HG02759 (cell line): Measurements from ENCODE around the gene LKAAEAR1.
"Not testable (repeated sequence)": the region's sequence is repeated elsewhere in the genome, so short reads cannot be mapped to it uniquely, and the experiment has no call there.

Experiments
- ATAC-seq: cut with Tn5 transposase; IDR thresholded peaks from one replicate; pipeline ENCODE4 v1.9.1; 2021; ENCODE audit warnings: mild to moderate bottlenecking, moderate library complexity; ENCODE audit not compliant: unreplicated experiment

LKAAEAR1 gene

GRCh38 chr20:64099086-64099786 is 15.0 kb upstream of the LKAAEAR1 start:
- ATAC-seq = no peak

DNA sequence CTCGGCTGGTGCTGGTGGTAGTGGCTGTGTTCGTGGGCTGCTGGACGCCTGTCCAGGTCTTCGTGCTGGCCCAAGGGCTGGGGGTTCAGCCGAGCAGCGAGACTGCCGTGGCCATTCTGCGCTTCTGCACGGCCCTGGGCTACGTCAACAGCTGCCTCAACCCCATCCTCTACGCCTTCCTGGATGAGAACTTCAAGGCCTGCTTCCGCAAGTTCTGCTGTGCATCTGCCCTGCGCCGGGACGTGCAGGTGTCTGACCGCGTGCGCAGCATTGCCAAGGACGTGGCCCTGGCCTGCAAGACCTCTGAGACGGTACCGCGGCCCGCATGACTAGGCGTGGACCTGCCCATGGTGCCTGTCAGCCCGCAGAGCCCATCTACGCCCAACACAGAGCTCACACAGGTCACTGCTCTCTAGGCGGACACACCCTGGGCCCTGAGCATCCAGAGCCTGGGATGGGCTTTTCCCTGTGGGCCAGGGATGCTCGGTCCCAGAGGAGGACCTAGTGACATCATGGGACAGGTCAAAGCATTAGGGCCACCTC is 14.3 kb upstream of the LKAAEAR1 start:
- no peak for ATAC-seq

DNA sequence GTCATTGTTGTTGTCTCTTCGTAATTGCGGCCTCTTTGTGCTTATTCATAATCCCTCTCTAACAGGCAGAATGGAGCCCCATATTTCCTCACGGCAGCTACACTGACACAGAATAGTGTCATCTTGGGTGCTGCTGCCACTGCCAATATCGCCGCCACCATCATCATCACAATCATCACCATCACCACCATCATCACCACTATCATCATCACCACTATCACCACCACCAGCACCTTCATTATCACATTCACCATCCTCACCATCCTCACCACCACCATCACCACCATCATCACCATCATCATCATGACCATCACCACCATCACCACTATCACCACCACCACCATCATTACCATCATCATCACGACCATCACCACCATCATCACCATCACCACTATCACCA is 12.3 kb upstream of the LKAAEAR1 start:
- ATAC-seq = no peak

GRCh38 chr20:64095927-64096326 is 11.7 kb upstream of the LKAAEAR1 start:
- ATAC-seq = no peak

GRCh38 chr20:64095455-64095854 is 11.3 kb upstream of the LKAAEAR1 start:
- no peak for ATAC-seq

- ATAC-seq = no peak
Observed at GRCh38 chr20:64093013-64093503, 8.9 kb upstream of the LKAAEAR1 start.

DNA sequence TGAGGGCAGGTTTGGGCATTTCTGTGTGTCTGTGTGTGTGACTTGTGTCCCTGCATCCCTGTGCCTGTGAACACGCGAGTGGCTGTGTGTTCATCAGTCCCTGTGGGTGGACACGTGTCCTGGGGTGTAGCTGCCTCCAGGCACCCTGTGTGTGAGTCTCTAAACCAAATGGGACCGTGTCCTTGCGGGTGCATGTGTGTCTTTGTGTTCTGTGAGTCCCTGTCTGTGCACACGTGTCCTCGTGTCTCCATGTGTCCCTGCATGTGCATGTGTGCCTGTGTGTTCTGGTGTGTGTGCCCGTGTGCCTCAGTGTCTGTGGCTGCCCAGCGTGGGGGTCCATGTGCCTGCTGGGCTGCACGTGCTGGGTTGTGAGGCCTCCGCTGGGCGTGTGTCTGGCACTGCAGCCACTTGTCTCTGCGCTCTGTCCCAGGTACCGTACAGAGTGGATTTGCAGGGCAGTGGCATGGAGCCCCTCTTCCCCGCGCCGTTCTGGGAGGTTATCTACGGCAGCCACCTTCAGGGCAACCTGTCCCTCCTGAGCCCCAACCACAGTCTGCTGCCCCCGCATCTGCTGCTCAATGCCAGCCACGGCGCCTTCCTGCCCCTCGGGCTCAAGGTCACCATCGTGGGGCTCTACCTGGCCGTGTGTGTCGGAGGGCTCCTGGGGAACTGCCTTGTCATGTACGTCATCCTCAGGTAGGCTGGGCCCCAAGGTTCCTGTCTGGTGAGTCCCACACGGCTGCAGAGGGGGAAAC is 8.2 kb upstream of the LKAAEAR1 start:
- ATAC-seq = no peak

GRCh38 chr20:64091770-64092169 is 7.6 kb upstream of the LKAAEAR1 start:
- ATAC-seq = no peak

DNA sequence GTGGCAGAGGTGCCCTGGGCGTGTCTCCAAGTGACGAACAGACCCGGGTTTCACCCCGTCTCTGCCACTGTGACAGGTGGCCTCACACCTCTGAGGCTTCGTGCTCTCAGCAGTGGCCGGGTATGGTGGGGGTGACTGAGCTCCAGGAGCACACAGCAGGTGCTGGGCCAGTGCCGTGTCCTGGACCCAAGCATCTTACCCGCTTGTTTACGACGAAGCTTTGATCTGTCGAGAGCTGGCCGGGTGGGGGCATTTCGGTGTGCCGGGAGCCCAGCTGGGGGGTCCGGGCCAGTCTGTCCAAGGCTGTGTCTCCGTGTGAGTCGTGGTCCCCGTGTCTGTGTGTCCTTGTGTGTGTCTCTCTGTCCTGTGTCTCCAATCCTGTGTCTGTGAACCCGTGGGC is 7.1 kb upstream of the LKAAEAR1 start:
- no peak for ATAC-seq

DNA sequence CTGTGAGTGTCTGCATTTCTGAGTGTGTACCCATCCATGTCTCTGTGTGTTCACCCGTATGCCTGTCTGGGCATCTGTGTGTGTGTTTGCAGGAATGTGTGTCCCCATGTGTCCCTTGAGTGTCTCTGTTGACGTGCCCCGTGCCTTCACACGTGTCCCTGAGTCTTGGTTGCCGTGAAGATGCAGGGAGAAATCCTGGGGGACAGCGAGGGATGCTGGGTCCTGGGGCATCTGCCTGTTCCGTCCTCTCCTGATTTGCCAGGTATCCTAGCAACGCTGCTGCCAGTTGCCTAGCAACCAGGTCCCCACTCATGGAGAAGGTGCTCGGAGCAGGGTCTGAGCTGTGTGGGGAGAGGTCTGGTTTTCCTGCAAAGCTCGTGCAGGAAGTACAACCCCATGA is 6.0 kb upstream of the LKAAEAR1 start:
- ATAC-seq = no peak

GRCh38 chr20:64088586-64088985 is 4.4 kb upstream of the LKAAEAR1 start:
- ATAC-seq = not testable (repeated sequence)

DNA sequence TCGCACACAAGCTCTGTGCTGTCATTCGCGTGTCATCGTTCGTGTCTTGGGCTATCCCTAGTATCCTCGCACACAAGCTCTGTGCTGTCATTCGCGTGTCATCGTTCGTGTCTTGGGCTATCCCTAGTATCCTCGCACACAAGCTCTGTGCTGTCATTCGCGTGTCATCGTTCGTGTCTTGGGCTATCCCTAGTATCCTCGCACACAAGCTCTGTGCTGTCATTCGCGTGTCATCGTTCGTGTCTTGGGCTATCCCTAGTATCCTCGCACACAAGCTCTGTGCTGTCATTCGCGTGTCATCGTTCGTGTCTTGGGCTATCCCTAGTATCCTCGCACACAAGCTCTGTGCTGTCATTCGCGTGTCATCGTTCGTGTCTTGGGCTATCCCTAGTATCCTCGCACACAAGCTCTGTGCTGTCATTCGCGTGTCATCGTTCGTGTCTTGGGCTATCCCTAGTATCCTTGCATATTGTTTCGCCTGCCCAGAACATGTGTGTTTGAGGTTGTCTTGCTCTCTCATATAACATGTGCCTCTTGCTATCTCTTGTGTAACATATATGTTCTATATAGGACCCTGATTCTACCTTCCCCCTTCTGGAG is 3.1 kb upstream of the LKAAEAR1 start:
- ATAC-seq = not testable (repeated sequence)

- no peak for ATAC-seq
Observed at GRCh38 chr20:64086801-64087200, 2.6 kb upstream of the LKAAEAR1 start.

GRCh38 chr20:64084685-64085152 is 521 bp upstream of the LKAAEAR1 start:
- no peak for ATAC-seq

DNA sequence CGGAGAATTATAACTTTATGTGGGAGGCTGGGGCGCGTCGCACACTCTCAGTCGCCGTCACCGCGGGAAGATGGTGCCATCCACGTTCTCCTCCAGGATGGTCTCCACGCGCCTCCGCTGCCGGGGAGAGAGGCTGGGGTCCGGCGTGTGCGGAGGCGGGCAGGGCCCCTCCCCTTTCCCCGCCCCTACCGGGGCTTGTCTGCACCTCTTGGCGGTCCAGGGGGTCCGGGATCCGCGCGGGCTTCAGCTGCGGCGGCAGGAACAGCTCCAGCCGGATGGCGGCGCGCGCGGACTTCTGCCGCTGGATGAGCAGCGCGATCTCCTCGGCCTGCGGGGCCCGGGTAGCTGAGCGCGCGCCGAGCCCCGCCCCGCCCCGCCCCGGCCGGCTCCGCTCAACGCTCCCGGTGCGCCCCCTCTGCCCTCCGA is 807 bp downstream of the LKAAEAR1 start:
- ATAC-seq = no peak

DNA sequence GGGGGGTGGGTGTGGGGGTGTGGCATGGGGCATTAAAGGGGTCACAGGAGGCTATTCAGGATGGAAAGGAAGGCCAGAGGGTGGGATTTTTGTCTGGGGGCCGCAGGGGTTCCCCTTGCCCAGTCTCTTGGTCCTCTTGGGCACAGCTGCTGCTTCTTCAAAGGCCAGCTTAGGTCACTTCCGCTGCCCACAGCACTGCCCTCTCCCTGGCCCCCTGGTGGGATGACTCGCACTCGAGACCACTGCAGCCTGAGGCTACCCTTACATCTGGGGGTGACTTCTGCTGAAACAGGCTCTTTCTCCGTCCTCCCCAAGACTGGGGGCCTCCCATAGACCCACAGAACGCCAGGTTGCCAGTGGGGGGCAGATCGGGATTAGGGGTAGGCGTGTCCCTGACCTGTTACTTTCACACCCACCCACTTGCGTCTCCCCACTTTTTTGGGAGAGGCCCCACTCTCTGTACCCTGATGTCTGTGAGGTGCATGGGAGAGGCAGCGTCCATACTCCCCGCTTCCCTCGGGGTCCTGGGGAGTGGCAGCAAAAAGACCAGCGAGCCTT is 1.3 kb downstream of the LKAAEAR1 start:
- no peak for ATAC-seq

DNA sequence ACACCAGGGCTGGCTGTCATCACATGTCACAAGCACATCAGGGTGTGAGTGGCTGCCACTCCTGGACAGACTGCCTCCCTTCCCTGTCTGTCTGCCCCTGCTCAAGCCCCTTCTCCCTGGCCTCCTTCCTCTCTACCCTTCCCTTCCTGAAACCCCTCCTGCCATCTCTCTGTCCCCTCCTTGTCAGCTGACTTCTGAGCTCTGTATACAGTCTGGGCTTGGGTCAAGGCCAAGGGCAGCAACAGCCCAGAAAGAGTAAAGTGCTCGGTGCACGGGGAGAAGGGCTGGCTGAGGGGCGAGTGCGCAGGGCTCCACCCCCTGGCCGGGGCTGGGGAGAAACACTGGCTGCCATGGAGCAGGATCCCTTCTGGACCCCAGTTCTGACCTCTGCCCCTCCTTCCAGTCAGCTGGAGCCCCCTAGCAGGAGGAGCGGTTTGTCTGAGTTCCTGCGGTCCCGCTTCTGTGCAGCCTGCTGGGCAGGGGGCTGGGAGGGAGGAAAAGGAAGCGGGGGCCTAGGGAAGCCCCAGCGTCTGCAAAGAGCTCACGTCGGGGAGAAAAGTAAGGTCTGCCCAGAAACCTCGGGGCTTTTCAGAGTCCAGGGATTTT is 2.0 kb downstream of the LKAAEAR1 start:
- ATAC-seq = no peak

- ATAC-seq = no peak
Observed at GRCh38 chr20:64081624-64081964, 2.6 kb downstream of the LKAAEAR1 start.

DNA sequence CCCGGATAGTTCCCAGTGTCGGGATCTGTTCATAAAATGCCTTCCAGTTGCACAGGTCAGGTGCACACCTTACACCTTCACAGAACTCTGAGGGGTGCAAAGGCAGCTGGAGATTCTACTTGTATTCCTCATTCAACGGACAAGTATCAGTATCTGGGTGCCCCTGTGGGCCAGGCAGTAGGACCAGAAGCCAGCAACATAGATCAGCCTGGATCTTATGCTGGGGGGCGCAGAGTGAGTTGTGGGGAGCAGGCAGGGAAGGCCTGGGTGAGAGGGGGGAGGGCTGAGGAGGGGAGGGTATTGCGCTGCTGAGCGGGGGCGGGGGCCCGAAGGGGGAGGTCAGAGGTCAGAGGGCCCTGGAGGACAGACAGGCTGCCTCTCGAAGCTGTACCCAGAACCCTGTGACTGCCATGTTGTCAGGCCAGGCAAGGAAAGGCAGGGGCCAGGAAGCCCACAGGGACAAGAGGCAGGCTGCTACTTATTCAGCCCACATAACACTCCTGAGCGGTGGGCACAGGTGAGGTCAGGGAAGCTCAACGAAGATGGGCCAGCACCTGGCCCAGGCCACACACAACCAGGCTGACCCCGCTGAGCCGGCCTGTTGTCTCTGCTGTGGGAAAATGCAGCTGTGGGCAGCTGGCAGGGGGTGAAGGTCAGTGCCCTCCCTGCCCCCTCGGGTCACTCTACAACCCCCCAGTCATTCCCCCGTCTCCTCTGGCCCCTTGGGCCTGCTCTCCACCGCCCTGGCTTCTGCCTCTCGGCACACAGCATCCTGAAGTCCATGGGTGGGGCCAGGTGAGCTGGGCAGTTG is 3.2 kb downstream of the LKAAEAR1 start:
- no peak for ATAC-seq
